ENCODE measurements around the gene CDHR2.

The CDHR2 gene

DNA sequence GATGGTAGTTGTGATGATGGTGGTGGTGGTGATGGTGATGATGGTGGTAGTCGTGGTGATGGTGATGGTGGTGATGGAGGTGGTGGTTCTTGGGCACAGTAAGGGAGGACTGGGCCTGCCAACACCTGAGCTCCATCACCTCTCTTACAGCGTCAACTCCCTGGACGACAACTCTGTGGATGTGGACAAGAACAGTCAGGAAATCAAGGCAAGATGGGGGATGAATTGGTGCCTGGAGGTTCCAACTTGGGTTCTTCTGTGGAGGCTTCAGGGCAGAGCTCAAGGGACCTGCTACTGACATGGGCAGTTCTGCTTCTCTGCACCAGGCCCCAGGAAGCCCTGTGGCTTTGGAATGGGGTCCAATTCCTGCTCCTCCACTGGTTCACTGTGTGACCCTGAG lies 43.4 kb downstream of the CDHR2 start:
- no peak overlapping the region for H3K4me3 ChIP-seq (replicated peaks; ENCODE audit: insufficient read depth, low read length)
- DNase-seq (ENCODE audit: low read depth in 1 of 2, low spot score in 1 of 2): no peak
- peaks cover 6% of the 10 kb centered on the region for H3K27me3 ChIP-seq (ENCODE audit: insufficient read depth, poor library complexity, severe bottlenecking)
- no peak overlapping the region for H3K27ac ChIP-seq (replicated peaks)
- TF ChIP-seq SPI1 (IDR thresholded peaks at IDR 0.05; ENCODE audit: borderline replicate concordance, low read depth): no peak
- TF ChIP-seq POLR2AphosphoS5 (IDR thresholded peaks at IDR 0.05; ENCODE audit: low read depth): no peak
- TF ChIP-seq CTCF (IDR thresholded peaks at IDR 0.05; ENCODE audit: insufficient read depth, low read length): no peak
- no peak for TF ChIP-seq GABPA (IDR thresholded peaks at IDR 0.05; ENCODE audit: low read depth)
- TF ChIP-seq, protein P1, sequence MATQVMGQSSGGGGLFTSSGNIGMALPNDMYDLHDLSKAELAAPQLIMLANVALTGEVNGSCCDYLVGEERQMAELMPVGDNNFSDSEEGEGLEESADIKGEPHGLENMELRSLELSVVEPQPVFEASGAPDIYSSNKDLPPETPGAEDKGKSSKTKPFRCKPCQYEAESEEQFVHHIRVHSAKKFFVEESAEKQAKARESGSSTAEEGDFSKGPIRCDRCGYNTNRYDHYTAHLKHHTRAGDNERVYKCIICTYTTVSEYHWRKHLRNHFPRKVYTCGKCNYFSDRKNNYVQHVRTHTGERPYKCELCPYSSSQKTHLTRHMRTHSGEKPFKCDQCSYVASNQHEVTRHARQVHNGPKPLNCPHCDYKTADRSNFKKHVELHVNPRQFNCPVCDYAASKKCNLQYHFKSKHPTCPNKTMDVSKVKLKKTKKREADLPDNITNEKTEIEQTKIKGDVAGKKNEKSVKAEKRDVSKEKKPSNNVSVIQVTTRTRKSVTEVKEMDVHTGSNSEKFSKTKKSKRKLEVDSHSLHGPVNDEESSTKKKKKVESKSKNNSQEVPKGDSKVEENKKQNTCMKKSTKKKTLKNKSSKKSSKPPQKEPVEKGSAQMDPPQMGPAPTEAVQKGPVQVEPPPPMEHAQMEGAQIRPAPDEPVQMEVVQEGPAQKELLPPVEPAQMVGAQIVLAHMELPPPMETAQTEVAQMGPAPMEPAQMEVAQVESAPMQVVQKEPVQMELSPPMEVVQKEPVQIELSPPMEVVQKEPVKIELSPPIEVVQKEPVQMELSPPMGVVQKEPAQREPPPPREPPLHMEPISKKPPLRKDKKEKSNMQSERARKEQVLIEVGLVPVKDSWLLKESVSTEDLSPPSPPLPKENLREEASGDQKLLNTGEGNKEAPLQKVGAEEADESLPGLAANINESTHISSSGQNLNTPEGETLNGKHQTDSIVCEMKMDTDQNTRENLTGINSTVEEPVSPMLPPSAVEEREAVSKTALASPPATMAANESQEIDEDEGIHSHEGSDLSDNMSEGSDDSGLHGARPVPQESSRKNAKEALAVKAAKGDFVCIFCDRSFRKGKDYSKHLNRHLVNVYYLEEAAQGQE (IDR thresholded peaks at IDR 0.05; ENCODE audit: insufficient replicate concordance, low read depth): no peak

DNA sequence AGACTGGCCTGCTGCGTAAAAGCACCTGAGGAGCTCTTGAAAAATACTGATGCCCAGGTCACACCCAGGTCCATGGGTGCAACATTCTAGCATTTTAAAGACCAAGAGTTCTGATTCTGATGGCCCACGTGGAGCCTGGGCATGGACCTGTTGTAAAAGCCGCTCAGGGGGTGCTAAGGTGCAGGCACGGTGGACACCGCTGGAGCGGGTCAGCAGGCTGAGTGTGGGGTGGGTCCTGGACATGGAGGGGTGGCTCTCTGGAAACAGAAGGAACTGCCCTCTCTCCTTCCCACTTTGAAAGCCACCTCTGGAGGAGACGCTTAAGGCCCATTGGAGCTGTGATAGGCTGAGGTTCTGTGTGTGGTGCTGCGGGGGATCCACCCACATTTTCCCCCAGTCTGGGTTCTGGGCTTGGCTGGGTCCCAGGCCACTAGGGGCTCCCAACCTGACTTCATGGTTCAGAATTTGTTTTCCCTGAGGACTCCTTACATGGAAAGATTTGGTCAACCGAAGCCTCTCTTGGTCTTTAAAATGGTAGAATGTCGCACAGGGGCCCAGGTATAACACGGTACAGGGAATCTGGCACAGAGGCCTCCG lies 44.2 kb downstream of the CDHR2 start:
- TF ChIP-seq SPI1 (IDR thresholded peaks at IDR 0.05; ENCODE audit: borderline replicate concordance, low read depth) (no peak), CTCF (IDR thresholded peaks at IDR 0.05; ENCODE audit: insufficient read depth, low read length) (no peak), GABPA (IDR thresholded peaks at IDR 0.05; ENCODE audit: low read depth) (no peak), POLR2AphosphoS5 (IDR thresholded peaks at IDR 0.05; ENCODE audit: low read depth) (no peak)
- TF ChIP-seq, protein P1 (IDR thresholded peaks at IDR 0.05; ENCODE audit: insufficient replicate concordance, low read depth): no peak
- Histone ChIP-seq H3K27ac (replicated peaks) (no peak overlapping the region), H3K4me3 (replicated peaks; ENCODE audit: insufficient read depth, low read length) (no peak overlapping the region), H3K27me3 (ENCODE audit: insufficient read depth, poor library complexity, severe bottlenecking) (peaks cover 13% of the 10 kb centered on the region)
- no peak for DNase-seq (ENCODE audit: low read depth in 1 of 2, low spot score in 1 of 2)

DNA sequence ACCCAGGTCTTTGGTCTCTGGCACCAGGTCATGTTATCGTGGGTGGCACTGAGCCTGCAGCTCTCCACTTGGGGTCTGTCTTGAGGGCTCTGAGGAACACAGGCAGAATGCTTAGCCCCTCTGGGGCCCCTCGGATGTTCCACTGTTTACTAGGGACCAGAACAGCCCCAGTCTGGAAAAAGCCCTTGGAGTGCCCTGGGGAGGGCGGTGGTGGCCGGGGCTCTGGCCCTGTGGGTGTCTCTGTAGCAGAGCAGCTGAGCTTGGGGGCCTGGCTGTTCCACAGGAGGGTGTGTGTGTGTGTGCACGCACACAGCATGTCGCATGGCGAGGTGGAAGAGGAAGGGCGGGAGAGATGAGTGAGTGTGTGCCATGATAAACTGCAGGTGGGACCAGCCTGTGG lies 45.4 kb downstream of the CDHR2 start:
- peaks cover 18% of the 10 kb centered on the region for H3K27me3 ChIP-seq (ENCODE audit: insufficient read depth, poor library complexity, severe bottlenecking)
- no peak for TF ChIP-seq CTCF (IDR thresholded peaks at IDR 0.05; ENCODE audit: insufficient read depth, low read length)
- no peak for TF ChIP-seq POLR2AphosphoS5 (IDR thresholded peaks at IDR 0.05; ENCODE audit: low read depth)
- TF ChIP-seq SPI1 (IDR thresholded peaks at IDR 0.05; ENCODE audit: borderline replicate concordance, low read depth): no peak
- TF ChIP-seq, protein P1 (IDR thresholded peaks at IDR 0.05; ENCODE audit: insufficient replicate concordance, low read depth): no peak
- no peak for TF ChIP-seq GABPA (IDR thresholded peaks at IDR 0.05; ENCODE audit: low read depth)
- no peak for DNase-seq (ENCODE audit: low read depth in 1 of 2, low spot score in 1 of 2)
- H3K4me3 ChIP-seq (replicated peaks; ENCODE audit: insufficient read depth, low read length): no peak overlapping the region
- no peak overlapping the region for H3K27ac ChIP-seq (replicated peaks)
